NCI-H524 treated with DMSO at 0.1 percent for 48 hours (cell line): ENCODE measurements around the gene KCNE4.

Experiments used
- DNase-seq: peaks from one replicate; lab custom pipeline; 2025; lab: John Stamatoyannopoulos, UW

KCNE4 gene

GRCh38 chr2:223087466-223087865 is 35.5 kb downstream of the KCNE4 start:
- no peak for DNase-seq

GRCh38 chr2:223088866-223089265 is 36.9 kb downstream of the KCNE4 start:
- no peak for DNase-seq

GRCh38 chr2:223090039-223090438 is 38.0 kb downstream of the KCNE4 start:
- DNase-seq = no peak

GRCh38 chr2:223090540-223091235 is 38.7 kb downstream of the KCNE4 start:
- DNase-seq = no peak

DNA sequence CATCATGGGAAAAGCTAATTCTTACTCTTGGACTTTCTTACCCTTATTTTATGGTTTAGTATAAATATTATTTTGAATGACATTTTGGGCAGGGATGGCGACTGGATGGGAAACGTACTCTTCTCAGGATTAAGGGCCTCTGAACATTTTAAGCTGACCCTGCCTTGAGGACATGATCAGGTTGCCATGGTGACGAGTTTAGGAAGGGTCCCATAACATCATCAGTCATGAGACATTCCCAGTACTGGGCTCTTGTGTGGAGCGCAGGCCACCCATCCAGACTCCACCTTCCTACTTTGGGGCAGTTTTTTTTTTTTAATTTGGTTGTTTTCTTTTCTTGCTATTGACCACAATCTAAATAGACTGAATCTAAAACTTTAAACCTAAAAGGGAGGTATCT is 40.7 kb downstream of the KCNE4 start:
- no peak for DNase-seq

DNA sequence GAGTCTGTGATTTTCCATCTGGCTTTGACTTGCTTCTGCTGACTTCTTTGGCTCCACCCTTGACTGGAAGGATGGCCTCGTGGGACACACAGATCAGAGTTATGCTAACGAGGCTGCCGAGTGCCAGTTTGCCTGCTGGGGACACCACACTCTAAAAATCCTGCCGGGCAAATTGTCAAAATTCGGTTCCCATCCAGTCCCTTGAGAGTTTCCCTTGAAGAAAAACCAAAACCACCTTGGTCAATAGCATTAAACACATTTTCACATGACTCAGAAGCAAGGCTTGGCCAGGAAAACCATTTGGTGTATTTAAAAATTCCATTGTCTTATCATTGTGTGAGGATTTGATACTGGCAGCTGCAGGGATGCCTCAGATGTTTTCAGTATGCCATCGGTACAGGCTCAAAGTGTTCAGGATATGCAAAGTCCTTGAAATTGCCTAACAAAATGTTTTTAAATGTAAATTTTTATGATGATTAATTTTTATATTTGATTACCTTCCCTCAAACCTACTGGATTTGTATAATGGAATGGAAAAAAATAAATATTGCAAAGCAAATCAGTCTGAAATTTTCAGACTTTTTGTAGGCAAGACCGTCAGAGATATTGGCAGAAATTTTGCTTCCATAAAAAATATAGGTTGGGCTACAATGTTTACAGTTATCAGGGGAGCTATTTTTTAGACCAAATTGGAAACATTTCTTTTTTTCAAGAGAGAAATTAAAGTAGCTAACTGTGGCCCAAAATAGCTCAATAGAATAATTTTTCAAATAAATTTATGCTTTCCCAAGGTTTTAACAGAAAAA is 41.6 kb downstream of the KCNE4 start:
- no peak for DNase-seq

DNA sequence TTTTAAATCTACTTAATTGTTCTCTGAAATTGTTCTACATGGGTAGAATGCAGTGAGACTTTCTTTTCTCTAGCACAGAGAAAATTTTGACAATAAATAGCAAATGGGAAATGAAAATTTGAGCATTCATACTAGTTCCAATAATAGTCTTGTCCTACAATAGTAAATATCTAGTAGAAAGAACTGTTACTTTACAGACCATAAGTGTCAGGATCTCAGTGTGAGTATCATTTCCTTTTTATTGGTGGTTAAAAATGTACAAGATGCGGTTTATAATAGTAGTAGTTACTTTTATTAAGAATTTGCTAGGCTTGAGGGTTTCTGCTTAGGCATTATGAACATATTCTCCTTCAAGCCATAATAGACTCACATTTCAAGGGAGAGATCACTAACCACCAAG is 43.2 kb downstream of the KCNE4 start:
- DNase-seq = no peak

GRCh38 chr2:223096235-223096970 is 44.4 kb downstream of the KCNE4 start:
- DNase-seq = no peak

GRCh38 chr2:223097888-223098383 is 45.9 kb downstream of the KCNE4 start:
- DNase-seq = no peak

- DNase-seq = no peak
Observed at GRCh38 chr2:223099561-223099960, 47.6 kb downstream of the KCNE4 start.

GRCh38 chr2:223100061-223100511 is 48.1 kb downstream of the KCNE4 start:
- no peak for DNase-seq

- DNase-seq = peak; percentile 77
Observed at GRCh38 chr2:223101340-223102039, 49.5 kb downstream of the KCNE4 start.

DNA sequence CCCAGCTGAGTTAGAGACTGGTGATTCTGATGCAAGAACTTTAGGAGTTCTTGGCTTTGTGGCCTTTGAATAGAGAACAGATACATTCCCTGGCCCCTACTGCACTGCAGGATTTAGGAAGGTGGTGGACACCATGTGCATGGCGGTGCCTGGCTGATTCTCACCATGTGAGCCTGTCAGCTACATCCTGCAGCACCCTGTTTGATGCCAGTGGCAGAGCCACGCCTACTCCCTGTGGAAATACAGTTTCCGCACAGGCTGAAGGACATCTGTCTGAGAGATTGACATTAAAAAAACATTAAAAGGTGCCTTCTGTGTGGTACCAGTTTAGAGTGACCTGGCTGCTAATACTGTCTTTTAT is 50.0 kb downstream of the KCNE4 start:
- DNase-seq = peak; percentile 48

DNA sequence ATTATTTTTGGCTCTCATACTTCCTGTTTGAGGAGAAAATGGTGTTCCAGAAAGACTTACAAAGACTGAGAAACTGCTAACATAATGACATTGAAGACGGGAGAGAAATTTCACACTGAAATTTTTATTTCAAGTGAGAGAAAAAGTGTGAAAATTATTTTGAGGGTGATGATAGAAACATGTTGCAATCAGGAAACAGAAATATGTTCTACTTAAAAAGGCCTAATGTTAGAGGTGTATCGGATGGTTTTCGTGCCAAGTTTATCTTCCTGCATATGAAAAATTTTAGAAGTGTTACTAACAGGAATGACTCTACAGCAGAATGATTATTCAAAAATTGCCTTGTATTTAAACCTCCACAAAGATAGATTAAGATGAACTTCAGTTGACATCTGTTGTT is 50.5 kb downstream of the KCNE4 start:
- no peak for DNase-seq

DNA sequence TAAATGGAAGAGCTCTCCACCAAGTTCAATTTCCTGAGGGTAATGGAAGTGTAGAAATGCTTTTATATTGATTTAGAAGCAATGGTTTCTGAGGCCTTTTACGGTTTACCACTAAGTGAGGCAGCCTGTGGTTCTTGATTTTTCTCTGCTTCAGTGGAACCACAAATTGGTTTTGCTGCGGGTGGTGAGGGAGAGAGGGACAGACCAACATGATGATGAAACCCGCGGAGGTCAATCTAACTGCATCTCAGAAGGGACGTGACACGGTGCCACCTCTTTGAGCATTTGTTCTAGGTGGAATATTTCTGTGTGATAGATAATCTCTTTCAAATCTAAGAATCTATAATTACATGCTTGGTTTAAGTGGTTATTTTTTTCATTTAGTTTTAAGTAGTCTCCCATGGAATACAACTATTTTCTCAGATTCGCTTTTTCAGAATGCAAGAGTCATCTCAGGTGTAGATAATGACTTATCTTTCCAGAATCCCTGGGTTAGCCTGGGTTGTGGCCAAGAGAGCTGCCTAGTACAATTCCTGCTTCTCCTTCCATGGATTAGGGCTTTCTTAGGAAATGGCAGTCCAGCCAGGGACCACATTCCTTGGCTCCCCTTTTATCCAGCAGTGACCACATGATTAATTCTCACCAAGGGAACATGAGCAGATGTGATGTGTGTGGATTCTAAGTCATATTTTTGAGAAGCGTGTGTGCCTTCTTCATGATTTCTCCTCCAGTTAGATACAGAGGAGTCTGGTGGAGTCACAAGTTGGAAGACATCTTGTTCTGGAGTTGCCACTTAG is 52.5 kb downstream of the KCNE4 start:
- no peak for DNase-seq
